NCI-H524 treated with DMSO at 0.1 percent for 48 hours (cell line): ENCODE measurements around the gene KRIT1.

Experiments
- DNase-seq: peaks from one replicate; lab custom pipeline; 2025; lab: John Stamatoyannopoulos, UW

The KRIT1 gene

GRCh38 chr7:92150450-92151017 lies 95.2 kb downstream of the KRIT1 start:
- no peak for DNase-seq

DNA sequence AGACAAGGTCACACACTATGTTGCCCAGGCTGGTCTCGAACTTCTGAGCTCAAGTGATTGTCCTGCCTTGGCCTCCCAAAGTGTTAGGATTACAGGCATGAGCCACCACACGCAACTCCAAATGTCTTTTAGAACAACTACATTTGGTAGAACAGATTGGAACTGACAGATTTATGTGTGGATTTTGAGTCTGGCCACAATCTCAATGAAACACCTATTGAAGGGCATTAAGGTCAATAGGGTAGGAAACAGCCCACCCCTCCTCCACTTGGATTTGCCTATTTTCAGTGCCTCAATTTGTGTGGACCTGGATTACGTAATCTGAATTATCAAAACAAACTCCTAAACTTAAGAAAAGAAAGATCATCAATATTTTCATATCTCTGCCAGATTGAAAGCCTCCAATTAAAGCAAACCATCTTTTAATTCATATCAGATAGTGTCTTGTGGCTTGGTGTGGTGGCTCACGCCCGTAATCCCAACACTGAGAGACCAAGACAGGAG lies 95.9 kb downstream of the KRIT1 start:
- no peak for DNase-seq
